ENCODE data around the gene RAB23. TPM values are rescaled to one million over a fixed set of nuclear protein-coding genes. Genes with fewer than 3 reads are reported as not detected.

RAB23 gene
- total and polyA plus RNA-seq, 2 of the 8 experiments (the other 6 are each of a cell fraction or from before 2014, with no cell fraction given) = 6.5 to 17.2 TPM

GRCh38 chr6:57250348-57250747 lies 28.2 kb upstream of the RAB23 start:
- Histone ChIP-seq H3K79me1 (ENCODE audit: low read depth, low read length) (no peaks in the 10 kb centered on the region), H3K4me2 (ENCODE audit: insufficient read depth in 1 of 2, low read depth in 2 of 2, low read length in 2 of 2) (no peak overlapping the region), H3K4me3 (ENCODE audit: extremely low read depth in 1 of 4, insufficient read depth in 2 of 4, low read depth in 3 of 4, low read length in 4 of 4) (no peak overlapping the region), H2BK15ac (ENCODE audit: low read length) (no peak overlapping the region), H3K79me2 (ENCODE audit: control insufficient read depth in 1 of 2, insufficient read depth in 2 of 2, low read length in 2 of 2) (no peaks in the 10 kb centered on the region), H3K9ac (replicated peaks in 1 of 4; ENCODE audit: extremely low read depth in 1 of 4, low read depth in 3 of 4, low read length in 3 of 4) (no peak overlapping the region), H3K18ac (ENCODE audit: extremely low read depth, low read length) (no peak overlapping the region), H3K27me3 (replicated peaks in 1 of 4; ENCODE audit: control insufficient read depth in 3 of 4, extremely low read depth in 1 of 4, insufficient read depth in 3 of 4, low read length in 3 of 4) (no peaks in the 10 kb centered on the region), H3K9me3 (ENCODE audit: insufficient read depth in 2 of 2, low read depth in 1 of 2, low read length in 1 of 2) (no peaks in the 10 kb centered on the region), H2AFZ (ENCODE audit: low read length) (no peak overlapping the region), H4K5ac (ENCODE audit: insufficient read length, low read depth, low read length) (no peak overlapping the region), H3K36me3 (ENCODE audit: control insufficient read depth in 2 of 4, insufficient read depth in 4 of 4, low read length in 3 of 4) (no peaks in the 10 kb centered on the region), H2BK120ac (replicated peaks; ENCODE audit: low read depth, low read length) (no peak overlapping the region), H4K8ac (ENCODE audit: extremely low read depth, insufficient read depth, low read length) (no peak overlapping the region), H3K4ac (replicated peaks; ENCODE audit: insufficient read length, low read depth, low read length) (no peak overlapping the region), H2BK20ac (ENCODE audit: low read length) (no peak overlapping the region), H2BK12ac (ENCODE audit: low read depth, low read length) (no peak overlapping the region), H2AK5ac (ENCODE audit: low read depth, low read length) (no peak overlapping the region), H4K91ac (replicated peaks; ENCODE audit: insufficient read length, low read length) (no peak overlapping the region), H3K23me2 (ENCODE audit: low read depth, low read length) (no peaks in the 10 kb centered on the region), H3K27ac (ENCODE audit: low read depth, low read length) (no peak overlapping the region), H4K20me1 (replicated peaks in 1 of 2; ENCODE audit: control insufficient read depth in 1 of 2, insufficient read depth in 2 of 2, low read length in 2 of 2) (no peaks in the 10 kb centered on the region), H3K56ac (replicated peaks; ENCODE audit: insufficient read length, low read depth, low read length) (no peak overlapping the region), H3K23ac (ENCODE audit: insufficient read length) (no peak overlapping the region), H3K14ac (ENCODE audit: insufficient read length) (no peak overlapping the region), H2BK5ac (ENCODE audit: low read depth, low read length) (no peak overlapping the region), H3K4me1 (replicated peaks in 1 of 4; ENCODE audit: control insufficient read depth in 3 of 4, insufficient read depth in 4 of 4, low read length in 3 of 4) (no peaks in the 10 kb centered on the region)
- WGBS, 2 experiments (ENCODE audit: extremely low coverage in 1 of 2, insufficient coverage in 1 of 2, insufficient read length in 1 of 2, insufficient replicate concordance in 2 of 2, low coverage in 1 of 2, low lambda C conversion rate in 2 of 2, missing lambda C conversion rate in 1 of 2) = 87% methylated on average over 4 of the region's 4 CpGs; no CpG with 5 or more reads in 1 of the 2 experiments
- FAIRE-seq (no peak), DNase-seq (ENCODE audit: low read depth in 1 of 2, low spot score in 2 of 2) (no peak)
- TF ChIP-seq NRF1 (IDR thresholded peaks at IDR 0.05; ENCODE audit: low read depth, low read length) (no peak), RBBP5 (IDR thresholded peaks at IDR 0.05; ENCODE audit: borderline replicate concordance, low read depth, low read length) (no peak), CHD1 (IDR thresholded peaks at IDR 0.05; ENCODE audit: low read depth, low read length) (no peak), TAF7 (optimal IDR thresholded peaks at IDR 0.05; ENCODE audit: borderline replicate concordance, low read depth, low read length) (no peak), CTCF (IDR thresholded peaks at IDR 0.05; ENCODE audit: control extremely low read depth in 1 of 3, insufficient read depth in 1 of 3, low read depth in 1 of 3, low read length in 3 of 3) (no peak), GTF2F1 (IDR thresholded peaks at IDR 0.05; ENCODE audit: borderline replicate concordance, low read depth, low read length) (no peak), HDAC2 (IDR thresholded peaks at IDR 0.05; ENCODE audit: borderline replicate concordance in 1 of 2, low read depth in 2 of 2, low read length in 2 of 2) (no peak)
- ChIA-PET POLR2A (ENCODE audit: partially characterized antibody) (interaction anchor here (0.6 kb wide), 1 partner anchor 95 kb away, joined by 3 read pairs; no protein-coding TSS in a partner anchor), CTCF (ENCODE audit: partially characterized antibody) (no interaction called here)
